HG03558 (cell line): Measurements from ENCODE around the gene RARRES1.

Source experiments
- ATAC-seq: cut with Tn5 transposase; IDR thresholded peaks from one replicate; pipeline ENCODE4 v1.9.1; 2021; ENCODE audit warnings: moderate number of reproducible peaks; ENCODE audit not compliant: unreplicated experiment; ENCODE audit errors: extremely low read depth

The RARRES1 gene

GRCh38 chr3:158737976-158738615, 5.8 kb upstream of the RARRES1 start:
- no peak for ATAC-seq

GRCh38 chr3:158737410-158737809, 5.2 kb upstream of the RARRES1 start:
- no peak for ATAC-seq

- no peak for ATAC-seq
These were observed 3.2 kb upstream of the RARRES1 start for GRCh38 chr3:158735296-158736033.

GRCh38 chr3:158733656-158734055, 1.4 kb upstream of the RARRES1 start:
- ATAC-seq = no peak

- no peak for ATAC-seq
These were observed 571 bp upstream of the RARRES1 start for GRCh38 chr3:158732856-158733200.

- no peak for ATAC-seq
These were observed 771 bp downstream of the RARRES1 start for GRCh38 chr3:158731486-158731885.

GRCh38 chr3:158728851-158729250, 3.4 kb downstream of the RARRES1 start:
- ATAC-seq = no peak

GRCh38 chr3:158728061-158728377, 4.2 kb downstream of the RARRES1 start:
- no peak for ATAC-seq

- peak; percentile 43 for ATAC-seq
These were observed 4.8 kb downstream of the RARRES1 start for GRCh38 chr3:158727206-158728060.

- ATAC-seq = no peak
These were observed 6.8 kb downstream of the RARRES1 start for GRCh38 chr3:158725348-158726011.

GRCh38 chr3:158723991-158724390, 8.3 kb downstream of the RARRES1 start:
- no peak for ATAC-seq

GRCh38 chr3:158722108-158722507, 10.1 kb downstream of the RARRES1 start:
- no peak for ATAC-seq

- ATAC-seq = no peak
These were observed 13.6 kb downstream of the RARRES1 start for GRCh38 chr3:158718490-158719170.

- no peak for ATAC-seq
These were observed 14.7 kb downstream of the RARRES1 start for GRCh38 chr3:158717576-158717975.

- ATAC-seq = no peak
These were observed 19.2 kb downstream of the RARRES1 start for GRCh38 chr3:158713094-158713499.

- no peak for ATAC-seq
These were observed 19.8 kb downstream of the RARRES1 start for GRCh38 chr3:158712443-158712842.

GRCh38 chr3:158711886-158712285, 20.4 kb downstream of the RARRES1 start:
- no peak for ATAC-seq

GRCh38 chr3:158710601-158711000, 21.7 kb downstream of the RARRES1 start:
- no peak for ATAC-seq

- no peak for ATAC-seq
These were observed 22.6 kb downstream of the RARRES1 start for GRCh38 chr3:158709666-158710083.

GRCh38 chr3:158703566-158703965, 28.7 kb downstream of the RARRES1 start:
- no peak for ATAC-seq
